Heart left ventricle (tissue), 13 donors: Measurements from ENCODE around the gene SLC25A29.

ENCODE experiments used
- POLR2A ChIP-seq, 2 donors: fragments of 450-650 bp; IDR thresholded peaks; one replicate each; pipeline ENCODE4 v1.6.1; 2017; ENCODE audit warnings: antibody characterized with exemption in 2 of 2, mild to moderate bottlenecking in 2 of 2, moderate library complexity in 2 of 2
- TF ChIP-seq, protein P1 (sequence below), 12 donors: fragments of 200-600 bp; sonication (generic) in 4 of 12; IDR thresholded peaks; one replicate each; pipeline versions ENCODE4 v1.5.0 to v1.8.0; 2018 to 2022; ENCODE audit warnings: antibody characterized with exemption in 12 of 12, mild to moderate bottlenecking in 5 of 12
- donor health status: ischemic (EF 13 %, LVEDD 7.1; RV severe dilation, severe dysfunction).
- donor health status: DM: no; HTN: yes; CAD: no.
- donor health status: DM: no; HTN: no; CAD: no.
- donor health status: ischemic (EF 25% LVEDD 6.9; RV normal size, moderate dysfunction).
- donor health status: ischemic (EF 25% LVEDD 5.7; RV mildly dilated, moderate dysfunction).
- donor health status: ischemic (EF 35%, LVEDD 5.7; RV mildly dilated, moderate dysfunction).
- donor health status: nonischemic (EF 11% LVEDD 7.7; RV severe dilation, severe dysfunction).
- donor health status: DM: yes; HTN: yes; CAD: no.
- donor health status: PGD.
- donor health status: ischemic (EF 29% LVEDD 5.4; RV normal size, mild dysfunction).
- donor health status: nonischemic (EF 23%, LVEDD 6.1; RV moderate dilation, normal function).

DNA sequence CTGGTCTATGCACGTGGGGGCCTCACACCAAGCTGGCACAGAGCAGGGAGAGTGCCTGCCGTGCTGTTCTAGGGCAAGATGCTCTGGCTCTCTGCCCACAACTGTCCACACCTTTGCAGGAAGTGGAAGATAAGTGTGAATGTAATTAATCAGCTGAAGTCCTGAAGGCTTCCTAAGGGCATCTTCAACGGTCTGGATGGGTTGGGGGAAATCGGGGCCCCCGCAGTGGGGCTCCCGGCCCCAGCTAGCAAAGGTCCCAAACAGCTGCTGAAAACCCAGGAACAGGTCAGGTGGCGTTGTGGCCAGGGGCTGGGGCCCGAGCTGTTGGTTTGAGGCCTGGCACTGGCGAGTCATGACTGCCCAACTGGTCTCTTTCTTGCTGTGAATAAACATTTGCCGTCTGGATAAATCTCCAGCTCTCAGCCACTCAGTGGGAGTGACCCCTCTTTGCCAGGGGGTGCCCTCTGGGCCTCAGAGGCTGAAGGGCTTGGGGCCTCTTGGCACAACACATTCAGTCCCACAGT lies 6.7 kb upstream of the SLC25A29 start:
- TF ChIP-seq, protein P1, sequence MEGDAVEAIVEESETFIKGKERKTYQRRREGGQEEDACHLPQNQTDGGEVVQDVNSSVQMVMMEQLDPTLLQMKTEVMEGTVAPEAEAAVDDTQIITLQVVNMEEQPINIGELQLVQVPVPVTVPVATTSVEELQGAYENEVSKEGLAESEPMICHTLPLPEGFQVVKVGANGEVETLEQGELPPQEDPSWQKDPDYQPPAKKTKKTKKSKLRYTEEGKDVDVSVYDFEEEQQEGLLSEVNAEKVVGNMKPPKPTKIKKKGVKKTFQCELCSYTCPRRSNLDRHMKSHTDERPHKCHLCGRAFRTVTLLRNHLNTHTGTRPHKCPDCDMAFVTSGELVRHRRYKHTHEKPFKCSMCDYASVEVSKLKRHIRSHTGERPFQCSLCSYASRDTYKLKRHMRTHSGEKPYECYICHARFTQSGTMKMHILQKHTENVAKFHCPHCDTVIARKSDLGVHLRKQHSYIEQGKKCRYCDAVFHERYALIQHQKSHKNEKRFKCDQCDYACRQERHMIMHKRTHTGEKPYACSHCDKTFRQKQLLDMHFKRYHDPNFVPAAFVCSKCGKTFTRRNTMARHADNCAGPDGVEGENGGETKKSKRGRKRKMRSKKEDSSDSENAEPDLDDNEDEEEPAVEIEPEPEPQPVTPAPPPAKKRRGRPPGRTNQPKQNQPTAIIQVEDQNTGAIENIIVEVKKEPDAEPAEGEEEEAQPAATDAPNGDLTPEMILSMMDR (IDR thresholded peaks at IDR 0.05) = no peak
- TF ChIP-seq POLR2A (IDR thresholded peaks at IDR 0.05) = no peak
